Vagina (tissue), 2 donors: ENCODE data around the gene THADA.

Experiments used
- POLR2AphosphoS5 ChIP-seq, 2 donors: sonication (generic); formaldehyde crosslinking; IDR thresholded peaks; one replicate each; pipeline ENCODE4 v1.9.0; 2017; ENCODE audit warnings: antibody characterized with exemption in 2 of 2, mild to moderate bottlenecking in 2 of 2, low read depth in 1 of 2; ENCODE audit not compliant: insufficient read depth in 1 of 2
- TF ChIP-seq, protein P1 (sequence below), 3 experiments: fragments of 450-650 bp in 2 of 3; fragments of 200-600 bp in 1 of 3; sonication (generic) in 1 of 3; IDR thresholded peaks; one replicate each; pipeline ENCODE4 v1.5.1; 2017 to 2019; ENCODE audit warnings: antibody characterized with exemption in 3 of 3, mild to moderate bottlenecking in 2 of 3, moderate library complexity in 2 of 3

DNA sequence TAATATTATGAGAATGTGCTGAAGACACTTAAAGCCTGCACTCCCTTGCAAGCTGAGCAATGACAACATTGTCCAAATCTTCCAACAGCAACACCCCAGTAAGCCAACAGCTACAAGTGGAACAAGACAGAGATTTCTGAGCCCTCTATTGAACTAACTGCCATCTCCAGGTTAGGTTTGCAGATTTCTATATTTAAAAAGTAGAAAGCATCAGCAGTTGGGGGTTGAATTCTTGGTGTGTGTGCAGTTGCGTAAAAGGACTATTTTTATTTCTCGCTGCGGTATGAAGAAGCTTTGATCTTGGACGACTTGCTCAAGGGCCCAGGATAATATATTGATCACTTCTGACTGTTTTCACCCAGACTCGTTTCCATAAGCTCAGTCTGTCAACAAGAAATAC, 263.2 kb downstream of the THADA start:
- TF ChIP-seq, protein P1, sequence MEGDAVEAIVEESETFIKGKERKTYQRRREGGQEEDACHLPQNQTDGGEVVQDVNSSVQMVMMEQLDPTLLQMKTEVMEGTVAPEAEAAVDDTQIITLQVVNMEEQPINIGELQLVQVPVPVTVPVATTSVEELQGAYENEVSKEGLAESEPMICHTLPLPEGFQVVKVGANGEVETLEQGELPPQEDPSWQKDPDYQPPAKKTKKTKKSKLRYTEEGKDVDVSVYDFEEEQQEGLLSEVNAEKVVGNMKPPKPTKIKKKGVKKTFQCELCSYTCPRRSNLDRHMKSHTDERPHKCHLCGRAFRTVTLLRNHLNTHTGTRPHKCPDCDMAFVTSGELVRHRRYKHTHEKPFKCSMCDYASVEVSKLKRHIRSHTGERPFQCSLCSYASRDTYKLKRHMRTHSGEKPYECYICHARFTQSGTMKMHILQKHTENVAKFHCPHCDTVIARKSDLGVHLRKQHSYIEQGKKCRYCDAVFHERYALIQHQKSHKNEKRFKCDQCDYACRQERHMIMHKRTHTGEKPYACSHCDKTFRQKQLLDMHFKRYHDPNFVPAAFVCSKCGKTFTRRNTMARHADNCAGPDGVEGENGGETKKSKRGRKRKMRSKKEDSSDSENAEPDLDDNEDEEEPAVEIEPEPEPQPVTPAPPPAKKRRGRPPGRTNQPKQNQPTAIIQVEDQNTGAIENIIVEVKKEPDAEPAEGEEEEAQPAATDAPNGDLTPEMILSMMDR (IDR thresholded peaks at IDR 0.05): no peak
- TF ChIP-seq POLR2AphosphoS5 (IDR thresholded peaks at IDR 0.05; ENCODE audit: insufficient read depth in 1 of 2, low read depth in 1 of 2): no peak
